SW 1271 (cell line): ENCODE data around the gene PSTPIP2.
"Not testable (repeated sequence)": the region's sequence is repeated elsewhere in the genome, so short reads cannot be mapped to it uniquely, and the experiment has no call there.

Experiments used
- DNase-seq, 2 experiments: peaks; one replicate each; lab custom pipeline; 2025; lab: John Stamatoyannopoulos, UW

PSTPIP2 gene

GRCh38 chr18:46037512-46038305 is 34.4 kb downstream of the PSTPIP2 start:
- no peak for DNase-seq

GRCh38 chr18:46035696-46036680 is 36.1 kb downstream of the PSTPIP2 start:
- no peak for DNase-seq

GRCh38 chr18:46034230-46034629 is 37.8 kb downstream of the PSTPIP2 start:
- DNase-seq = no peak

GRCh38 chr18:46031741-46032140 is 40.3 kb downstream of the PSTPIP2 start:
- DNase-seq = no peak

- no peak for DNase-seq
Observed at GRCh38 chr18:46028536-46028891, 43.5 kb downstream of the PSTPIP2 start.

- DNase-seq = no peak
Observed at GRCh38 chr18:46019936-46020335, 52.1 kb downstream of the PSTPIP2 start.

GRCh38 chr18:46013484-46014189 is 58.4 kb downstream of the PSTPIP2 start:
- no peak for DNase-seq

GRCh38 chr18:46010676-46011075 is 61.4 kb downstream of the PSTPIP2 start:
- no peak for DNase-seq

- no peak for DNase-seq
Observed at GRCh38 chr18:46010050-46010449, 62.0 kb downstream of the PSTPIP2 start.

- DNase-seq = no peak
Observed at GRCh38 chr18:46009125-46009840, 62.8 kb downstream of the PSTPIP2 start.

GRCh38 chr18:46008531-46008930 is 63.5 kb downstream of the PSTPIP2 start:
- DNase-seq = no peak

- no peak for DNase-seq
Observed at GRCh38 chr18:46007165-46007564, 64.9 kb downstream of the PSTPIP2 start.

- no peak for DNase-seq
Observed at GRCh38 chr18:46002934-46003333, 69.1 kb downstream of the PSTPIP2 start.

- no peak for DNase-seq
Observed at GRCh38 chr18:46001892-46002291, 70.2 kb downstream of the PSTPIP2 start.

GRCh38 chr18:46001074-46001473 is 71.0 kb downstream of the PSTPIP2 start:
- no peak for DNase-seq

GRCh38 chr18:45999536-45999935 is 72.5 kb downstream of the PSTPIP2 start:
- DNase-seq = no peak

GRCh38 chr18:45998244-45998643 is 73.8 kb downstream of the PSTPIP2 start:
- no peak for DNase-seq

GRCh38 chr18:45997700-45998151 is 74.3 kb downstream of the PSTPIP2 start:
- no peak for DNase-seq

- DNase-seq = no peak
Observed at GRCh38 chr18:45995461-45995860, 76.6 kb downstream of the PSTPIP2 start.

- peak in 1 of 2 experiments; percentile 29 for DNase-seq
Observed at GRCh38 chr18:45993438-45993837, 78.6 kb downstream of the PSTPIP2 start.

GRCh38 chr18:45992527-45992926 is 79.5 kb downstream of the PSTPIP2 start:
- DNase-seq = not testable (repeated sequence)

GRCh38 chr18:45991788-45992187 is 80.3 kb downstream of the PSTPIP2 start:
- DNase-seq = no peak
